Gastroesophageal sphincter (tissue), 3 donors: ENCODE results near the gene AKR1E2.

Experiments
- CTCF ChIP-seq, 4 experiments: fragments of 200-600 bp in 2 of 4; fragments of 450-650 bp in 2 of 4; sonication (generic) in 1 of 4; IDR thresholded peaks; one replicate each; pipeline ENCODE4 v1.5.1; 2017 to 2019; ENCODE audit warnings: antibody characterized with exemption in 4 of 4, mild to moderate bottlenecking in 2 of 4, moderate library complexity in 2 of 4
- POLR2A ChIP-seq, 2 donors: fragments of 450-650 bp; IDR thresholded peaks; one replicate each; pipeline ENCODE4 v1.6.1; 2017; ENCODE audit warnings: antibody characterized with exemption in 2 of 2, mild to moderate bottlenecking in 2 of 2, moderate library complexity in 1 of 2
- POLR2AphosphoS5 ChIP-seq: sonication (generic); formaldehyde crosslinking; IDR thresholded peaks from one replicate; pipeline ENCODE4 v1.6.1; 2017; ENCODE audit warnings: antibody characterized with exemption

DNA sequence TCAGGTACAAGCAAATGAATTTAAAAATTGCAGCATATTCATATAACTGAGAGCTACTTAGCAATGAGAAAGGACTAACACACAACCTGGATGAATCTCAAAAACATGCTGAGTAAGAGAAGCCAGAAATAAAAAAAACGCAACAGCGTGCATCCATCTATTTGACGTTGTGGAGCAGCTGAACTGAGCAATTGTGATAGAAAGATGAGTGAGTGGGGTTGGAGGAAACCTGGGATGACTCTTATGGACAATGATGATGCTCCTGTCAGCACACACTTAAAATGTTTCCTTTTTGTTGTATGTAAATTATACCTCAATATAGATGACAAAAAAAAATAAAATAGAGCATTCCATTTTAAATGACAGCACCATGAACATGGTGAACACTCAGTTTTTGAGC is 36.0 kb upstream of the AKR1E2 start:
- TF ChIP-seq CTCF (IDR thresholded peaks at IDR 0.05) (no peak), POLR2A (IDR thresholded peaks at IDR 0.05) (no peak), POLR2AphosphoS5 (no peak)
